Measurements from ENCODE around the gene B4GAT1. TPM values are rescaled to one million over a fixed set of nuclear protein-coding genes. Genes with fewer than 3 reads are reported as not detected.

The B4GAT1 gene
- total and polyA plus RNA-seq, 9 of the 15 experiments (the other 6 are each of a cell fraction or from before 2014, with no cell fraction given) = 0.86 to 9.5 (median 3.8) TPM

DNA sequence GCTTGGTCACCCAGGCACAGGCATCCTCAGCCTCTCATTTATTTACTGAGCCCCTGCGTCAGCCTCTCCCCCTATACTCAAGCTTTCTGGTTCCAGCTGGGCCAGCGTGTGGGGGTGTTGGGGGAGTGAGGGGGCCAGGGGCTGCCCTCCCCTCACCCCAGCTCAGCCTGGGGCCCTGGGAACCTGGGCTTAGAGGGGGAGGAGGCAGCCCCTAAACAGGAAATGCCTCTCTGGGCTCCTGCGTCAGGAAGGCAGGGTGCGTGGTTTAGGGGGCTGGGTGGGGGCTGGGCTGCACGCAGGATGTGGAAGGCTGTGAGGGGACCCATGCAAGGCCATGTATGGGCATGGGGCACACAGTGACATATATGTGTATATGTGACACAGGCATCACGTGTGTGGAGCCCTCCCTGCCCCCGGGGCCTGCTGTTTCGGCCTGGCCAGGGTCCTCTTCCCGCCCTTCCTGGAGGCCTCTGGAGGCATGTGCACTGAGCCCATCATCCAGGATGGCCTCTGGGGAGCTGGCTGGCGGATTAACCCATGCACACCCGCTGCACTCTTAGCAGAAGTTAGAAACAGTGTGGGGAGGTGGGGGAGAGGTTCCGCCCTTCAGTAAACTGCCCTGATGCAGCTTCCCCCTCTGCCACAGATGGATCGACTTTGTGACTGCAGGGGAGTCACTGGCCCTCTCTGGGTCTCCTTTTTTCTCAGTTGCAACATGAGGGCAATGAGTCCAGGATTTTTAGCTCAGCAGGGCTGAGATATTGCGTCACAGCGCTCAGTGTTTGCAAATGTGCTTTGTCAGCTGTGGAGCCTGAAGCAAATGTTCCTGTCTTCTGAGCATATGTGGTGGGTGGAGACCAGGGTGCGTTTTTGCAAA, 29.5 kb downstream of the B4GAT1 start (continued):
- TF ChIP-seq, protein P1, sequence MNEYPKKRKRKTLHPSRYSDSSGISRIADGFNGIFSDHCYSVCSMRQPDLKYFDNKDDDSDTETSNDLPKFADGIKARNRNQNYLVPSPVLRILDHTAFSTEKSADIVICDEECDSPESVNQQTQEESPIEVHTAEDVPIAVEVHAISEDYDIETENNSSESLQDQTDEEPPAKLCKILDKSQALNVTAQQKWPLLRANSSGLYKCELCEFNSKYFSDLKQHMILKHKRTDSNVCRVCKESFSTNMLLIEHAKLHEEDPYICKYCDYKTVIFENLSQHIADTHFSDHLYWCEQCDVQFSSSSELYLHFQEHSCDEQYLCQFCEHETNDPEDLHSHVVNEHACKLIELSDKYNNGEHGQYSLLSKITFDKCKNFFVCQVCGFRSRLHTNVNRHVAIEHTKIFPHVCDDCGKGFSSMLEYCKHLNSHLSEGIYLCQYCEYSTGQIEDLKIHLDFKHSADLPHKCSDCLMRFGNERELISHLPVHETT (CRISPR knock-in tag; conservative IDR thresholded peaks at IDR 0.05 in 1 of 2, IDR thresholded peaks at IDR 0.05 in 1 of 2) = no peak
- TF ChIP-seq POLR2H (tag; IDR thresholded peaks at IDR 0.05; ENCODE audit: low read depth) = no peak
- TF ChIP-seq, protein P2, sequence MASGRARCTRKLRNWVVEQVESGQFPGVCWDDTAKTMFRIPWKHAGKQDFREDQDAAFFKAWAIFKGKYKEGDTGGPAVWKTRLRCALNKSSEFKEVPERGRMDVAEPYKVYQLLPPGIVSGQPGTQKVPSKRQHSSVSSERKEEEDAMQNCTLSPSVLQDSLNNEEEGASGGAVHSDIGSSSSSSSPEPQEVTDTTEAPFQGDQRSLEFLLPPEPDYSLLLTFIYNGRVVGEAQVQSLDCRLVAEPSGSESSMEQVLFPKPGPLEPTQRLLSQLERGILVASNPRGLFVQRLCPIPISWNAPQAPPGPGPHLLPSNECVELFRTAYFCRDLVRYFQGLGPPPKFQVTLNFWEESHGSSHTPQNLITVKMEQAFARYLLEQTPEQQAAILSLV (tag; IDR thresholded peaks at IDR 0.05) = 0 out of 2 replicates have a peak, but pooled peaks have one; percentile 26

DNA sequence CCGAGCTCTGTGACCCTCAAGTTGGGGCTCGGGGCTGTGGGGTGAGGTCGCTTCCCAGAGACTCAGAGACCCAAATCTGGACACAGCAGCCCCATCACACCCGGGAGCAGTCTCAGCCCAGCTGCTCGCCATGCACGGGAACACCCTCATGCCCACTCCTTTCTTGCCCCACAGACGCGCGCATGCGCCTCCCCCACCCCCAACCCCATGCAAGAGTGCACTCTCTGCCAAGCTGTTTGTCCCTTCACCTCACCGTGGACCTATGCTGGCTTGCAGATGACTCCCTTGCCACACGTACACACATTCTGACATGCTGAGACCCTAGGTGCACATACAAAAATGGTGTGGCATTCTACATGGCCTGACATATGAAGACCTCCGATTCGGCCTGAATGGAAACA, 30.1 kb downstream of the B4GAT1 start:
- POLR2A ChIA-PET = interaction anchor here (0.6 to 0.9 kb wide), 2 partner anchors 26 to 75 kb away, joined by 3 to 4 read pairs; no protein-coding TSS in a partner anchor
- Histone ChIP-seq H3K4me3 (no peak overlapping the region), H3K79me2 (ENCODE audit: control insufficient read depth, insufficient read depth, low read length) (no peaks in the 10 kb centered on the region), H3K27me3 (ENCODE audit: control insufficient read depth in 2 of 2, insufficient read depth in 2 of 2, low read length in 2 of 2) (no peaks in the 10 kb centered on the region), H2AFZ (ENCODE audit: low read depth, low read length) (no peak overlapping the region), H3K4me2 (ENCODE audit: insufficient read depth, low read length) (no peak overlapping the region), H3K9me3 (replicated peaks; ENCODE audit: control insufficient read depth, insufficient read depth, low read depth, low read length) (no peaks in the 10 kb centered on the region), H4K20me1 (replicated peaks; ENCODE audit: control insufficient read depth, insufficient read depth, low read length) (no peaks in the 10 kb centered on the region), H3K9ac (ENCODE audit: insufficient read depth in 1 of 2, low read depth in 2 of 2, low read length in 2 of 2) (no peak overlapping the region), H3K27ac (ENCODE audit: extremely low read depth, low read depth, low read length) (no peak overlapping the region), H3K4me1 (replicated peaks in 1 of 2; ENCODE audit: control insufficient read depth in 2 of 2, insufficient read depth in 2 of 2, low read length in 2 of 2) (peaks cover 6 to 56% of the 10 kb centered on the region in 2 experiments), H3K36me3 (ENCODE audit: control insufficient read depth, insufficient read depth, low read length) (no peaks in the 10 kb centered on the region), H3K9me1 (ENCODE audit: control insufficient read depth, insufficient read depth, low read length) (no peaks in the 10 kb centered on the region)
- ATAC-seq (no peak), DNase-seq (ENCODE audit: extremely low read depth in 1 of 4, low spot score in 3 of 4) (no peak), FAIRE-seq (no peak)
- no TSS peak for BruUV-seq (replicated peaks)
- in situ Hi-C loops (cut with MboI) (no loop called here), intact Hi-C loops (cut with micrococcal nuclease) (no loop called here)
- CTCF ChIA-PET (ENCODE audit: low intra/inter-chr PET ratio) = no interaction called here
- WGBS (ENCODE audit: insufficient coverage, low coverage, missing lambda C conversion rate) = 61% methylated on average over 11 of the region's 14 CpGs
- TF ChIP-seq ETV1 (tag; conservative IDR thresholded peaks at IDR 0.05; ENCODE audit: low read depth) (no peak), ZNF695 (CRISPR knock-in tag; IDR thresholded peaks at IDR 0.05) (no peak), POLR2A (conservative IDR thresholded peaks at IDR 0.05) (no peak), ZNF77 (CRISPR knock-in tag; IDR thresholded peaks at IDR 0.05) (no peak)
- TF ChIP-seq, protein P3, sequence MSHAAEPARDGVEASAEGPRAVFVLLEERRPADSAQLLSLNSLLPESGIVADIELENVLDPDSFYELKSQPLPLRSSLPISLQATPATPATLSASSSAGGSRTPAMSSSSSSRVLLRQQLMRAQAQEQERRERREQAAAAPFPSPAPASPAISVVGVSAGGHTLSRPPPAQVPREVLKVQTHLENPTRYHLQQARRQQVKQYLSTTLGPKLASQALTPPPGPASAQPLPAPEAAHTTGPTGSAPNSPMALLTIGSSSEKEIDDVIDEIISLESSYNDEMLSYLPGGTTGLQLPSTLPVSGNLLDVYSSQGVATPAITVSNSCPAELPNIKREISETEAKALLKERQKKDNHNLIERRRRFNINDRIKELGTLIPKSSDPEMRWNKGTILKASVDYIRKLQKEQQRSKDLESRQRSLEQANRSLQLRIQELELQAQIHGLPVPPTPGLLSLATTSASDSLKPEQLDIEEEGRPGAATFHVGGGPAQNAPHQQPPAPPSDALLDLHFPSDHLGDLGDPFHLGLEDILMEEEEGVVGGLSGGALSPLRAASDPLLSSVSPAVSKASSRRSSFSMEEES (CRISPR knock-in tag; IDR thresholded peaks at IDR 0.05) = no peak
- TF ChIP-seq, protein P4, sequence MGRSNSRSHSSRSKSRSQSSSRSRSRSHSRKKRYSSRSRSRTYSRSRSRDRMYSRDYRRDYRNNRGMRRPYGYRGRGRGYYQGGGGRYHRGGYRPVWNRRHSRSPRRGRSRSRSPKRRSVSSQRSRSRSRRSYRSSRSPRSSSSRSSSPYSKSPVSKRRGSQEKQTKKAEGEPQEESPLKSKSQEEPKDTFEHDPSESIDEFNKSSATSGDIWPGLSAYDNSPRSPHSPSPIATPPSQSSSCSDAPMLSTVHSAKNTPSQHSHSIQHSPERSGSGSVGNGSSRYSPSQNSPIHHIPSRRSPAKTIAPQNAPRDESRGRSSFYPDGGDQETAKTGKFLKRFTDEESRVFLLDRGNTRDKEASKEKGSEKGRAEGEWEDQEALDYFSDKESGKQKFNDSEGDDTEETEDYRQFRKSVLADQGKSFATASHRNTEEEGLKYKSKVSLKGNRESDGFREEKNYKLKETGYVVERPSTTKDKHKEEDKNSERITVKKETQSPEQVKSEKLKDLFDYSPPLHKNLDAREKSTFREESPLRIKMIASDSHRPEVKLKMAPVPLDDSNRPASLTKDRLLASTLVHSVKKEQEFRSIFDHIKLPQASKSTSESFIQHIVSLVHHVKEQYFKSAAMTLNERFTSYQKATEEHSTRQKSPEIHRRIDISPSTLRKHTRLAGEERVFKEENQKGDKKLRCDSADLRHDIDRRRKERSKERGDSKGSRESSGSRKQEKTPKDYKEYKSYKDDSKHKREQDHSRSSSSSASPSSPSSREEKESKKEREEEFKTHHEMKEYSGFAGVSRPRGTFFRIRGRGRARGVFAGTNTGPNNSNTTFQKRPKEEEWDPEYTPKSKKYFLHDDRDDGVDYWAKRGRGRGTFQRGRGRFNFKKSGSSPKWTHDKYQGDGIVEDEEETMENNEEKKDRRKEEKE (IDR thresholded peaks at IDR 0.05; ENCODE audit: borderline replicate concordance in 1 of 2, control insufficient read depth in 1 of 2, low read depth in 2 of 2, low read length in 1 of 2) = no peak
- TF ChIP-seq, protein P5, sequence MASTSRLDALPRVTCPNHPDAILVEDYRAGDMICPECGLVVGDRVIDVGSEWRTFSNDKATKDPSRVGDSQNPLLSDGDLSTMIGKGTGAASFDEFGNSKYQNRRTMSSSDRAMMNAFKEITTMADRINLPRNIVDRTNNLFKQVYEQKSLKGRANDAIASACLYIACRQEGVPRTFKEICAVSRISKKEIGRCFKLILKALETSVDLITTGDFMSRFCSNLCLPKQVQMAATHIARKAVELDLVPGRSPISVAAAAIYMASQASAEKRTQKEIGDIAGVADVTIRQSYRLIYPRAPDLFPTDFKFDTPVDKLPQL (IDR thresholded peaks at IDR 0.05; ENCODE audit: extremely low read depth, insufficient read length) = no peak
